HL-60 (cell line): Measurements from ENCODE around the gene POLE.

ENCODE experiments used
- POLR2AphosphoS5 ChIP-seq: IDR thresholded peaks from 2 replicates; pipeline ENCODE4 v1.6.1; 2012; ENCODE audit warnings: low read depth
- TF ChIP-seq, protein P1 (sequence below): IDR thresholded peaks from one replicate; pipeline ENCODE4 v1.5.1; 2011; ENCODE audit warnings: low read length, control low read depth, inconsistent platforms; ENCODE audit not compliant: insufficient read depth

DNA sequence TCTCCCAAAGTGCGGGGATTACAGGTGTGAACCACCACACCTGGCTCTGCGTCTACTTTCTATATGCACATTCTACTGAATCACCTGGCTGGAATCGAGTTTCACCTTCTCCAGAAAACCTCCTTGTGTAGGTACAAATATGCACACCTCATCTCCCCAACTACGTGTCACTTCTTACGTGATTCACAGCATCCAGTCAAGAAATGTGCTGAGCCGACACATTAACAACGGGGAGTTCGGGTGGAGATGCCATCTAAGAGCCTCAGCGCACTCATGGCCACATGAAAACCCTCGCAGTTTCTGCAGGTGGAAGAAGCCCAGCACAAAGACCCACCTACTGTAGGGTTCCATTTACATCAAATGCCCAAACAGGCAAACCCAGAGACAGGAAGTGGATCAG lies 39.3 kb downstream of the POLE start:
- TF ChIP-seq, protein P1, sequence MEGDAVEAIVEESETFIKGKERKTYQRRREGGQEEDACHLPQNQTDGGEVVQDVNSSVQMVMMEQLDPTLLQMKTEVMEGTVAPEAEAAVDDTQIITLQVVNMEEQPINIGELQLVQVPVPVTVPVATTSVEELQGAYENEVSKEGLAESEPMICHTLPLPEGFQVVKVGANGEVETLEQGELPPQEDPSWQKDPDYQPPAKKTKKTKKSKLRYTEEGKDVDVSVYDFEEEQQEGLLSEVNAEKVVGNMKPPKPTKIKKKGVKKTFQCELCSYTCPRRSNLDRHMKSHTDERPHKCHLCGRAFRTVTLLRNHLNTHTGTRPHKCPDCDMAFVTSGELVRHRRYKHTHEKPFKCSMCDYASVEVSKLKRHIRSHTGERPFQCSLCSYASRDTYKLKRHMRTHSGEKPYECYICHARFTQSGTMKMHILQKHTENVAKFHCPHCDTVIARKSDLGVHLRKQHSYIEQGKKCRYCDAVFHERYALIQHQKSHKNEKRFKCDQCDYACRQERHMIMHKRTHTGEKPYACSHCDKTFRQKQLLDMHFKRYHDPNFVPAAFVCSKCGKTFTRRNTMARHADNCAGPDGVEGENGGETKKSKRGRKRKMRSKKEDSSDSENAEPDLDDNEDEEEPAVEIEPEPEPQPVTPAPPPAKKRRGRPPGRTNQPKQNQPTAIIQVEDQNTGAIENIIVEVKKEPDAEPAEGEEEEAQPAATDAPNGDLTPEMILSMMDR = no peak
- no peak for TF ChIP-seq POLR2AphosphoS5
